ENCODE data around the gene NLRP8.
"Not testable (repeated sequence)": the region's sequence is repeated elsewhere in the genome, so short reads cannot be mapped to it uniquely, and the experiment has no call there.

The NLRP8 gene

GRCh38 chr19:55993492-55993891, 45.9 kb downstream of the NLRP8 start:
- TF ChIP-seq CTCF (IDR thresholded peaks at IDR 0.05; ENCODE audit: low read depth, low read length): no peak
- no peak for DNase-seq (ENCODE audit: low read depth in 2 of 2)
- no peak overlapping the region for H3K4me3 ChIP-seq (replicated peaks in 1 of 2; ENCODE audit: low read depth in 2 of 2, low read length in 2 of 2)

GRCh38 chr19:56014765-56015164, 67.1 kb downstream of the NLRP8 start:
- no peak for DNase-seq (ENCODE audit: low read depth in 2 of 2)
- no peak for TF ChIP-seq CTCF (IDR thresholded peaks at IDR 0.05; ENCODE audit: low read depth, low read length)
- no peak overlapping the region for H3K4me3 ChIP-seq (replicated peaks in 1 of 2; ENCODE audit: low read depth in 2 of 2, low read length in 2 of 2)

- TF ChIP-seq CTCF (IDR thresholded peaks at IDR 0.05; ENCODE audit: low read depth, low read length): no peak
- DNase-seq (ENCODE audit: low read depth in 2 of 2): peak in 1 of 2 donors; percentile 19
- H3K4me3 ChIP-seq (replicated peaks in 1 of 2; ENCODE audit: low read depth in 2 of 2, low read length in 2 of 2): no peak overlapping the region
Observed at GRCh38 chr19:56015756-56016155, 68.1 kb downstream of the NLRP8 start.

- DNase-seq (ENCODE audit: low read depth in 2 of 2); H3K4me3 ChIP-seq (replicated peaks in 1 of 2; ENCODE audit: low read depth in 2 of 2, low read length in 2 of 2): not testable (repeated sequence)
Observed at GRCh38 chr19:56019325-56019724, 71.7 kb downstream of the NLRP8 start.

GRCh38 chr19:56020355-56020975, 72.8 kb downstream of the NLRP8 start:
- not testable (repeated sequence) for H3K4me3 ChIP-seq (replicated peaks in 1 of 2; ENCODE audit: low read depth in 2 of 2, low read length in 2 of 2); DNase-seq (ENCODE audit: low read depth in 2 of 2)

GRCh38 chr19:56026769-56027168, 79.1 kb downstream of the NLRP8 start:
- H3K4me3 ChIP-seq (replicated peaks in 1 of 2; ENCODE audit: low read depth in 2 of 2, low read length in 2 of 2): no peak overlapping the region
- TF ChIP-seq CTCF (IDR thresholded peaks at IDR 0.05; ENCODE audit: low read depth, low read length): no peak
- DNase-seq (ENCODE audit: low read depth in 2 of 2): no peak
